Activated CD4-positive, alpha-beta T cell treated with anti-CD3 and anti-CD28 coated beads, Interleukin-2, Interleukin-4, amounts not matched to agents 100 ng/mL and 50 ng/mL, durations not matched to agents 16 hours and 8 hours (primary cell): ENCODE data around the gene WNT5B.
"Not testable (repeated sequence)": the region's sequence is repeated elsewhere in the genome, so short reads cannot be mapped to it uniquely, and the experiment has no call there.

Experiments
- DNase-seq: peaks from one replicate; pipeline ENCODE4 v3.0.0-alpha.2; 2020; ENCODE audit warnings: low spot score

The WNT5B gene

GRCh38 chr12:1598757-1599156, 30.3 kb upstream of the WNT5B start:
- no peak for DNase-seq

- not testable (repeated sequence) for DNase-seq
Observed at GRCh38 chr12:1602706-1603105, 26.3 kb upstream of the WNT5B start.

- no peak for DNase-seq
Observed at GRCh38 chr12:1603269-1603993, 25.6 kb upstream of the WNT5B start.

GRCh38 chr12:1604464-1604863, 24.6 kb upstream of the WNT5B start:
- no peak for DNase-seq

GRCh38 chr12:1605129-1606020, 23.7 kb upstream of the WNT5B start:
- DNase-seq, result peak; percentile 69

GRCh38 chr12:1606021-1606622, 22.9 kb upstream of the WNT5B start:
- peak; percentile 56 for DNase-seq

GRCh38 chr12:1607940-1608712, 20.9 kb upstream of the WNT5B start:
- DNase-seq, result no peak

GRCh38 chr12:1608713-1609119, 20.3 kb upstream of the WNT5B start:
- DNase-seq, result no peak

- DNase-seq, result no peak
Observed at GRCh38 chr12:1610072-1610643, 18.9 kb upstream of the WNT5B start.

GRCh38 chr12:1611803-1612572, 17.0 kb upstream of the WNT5B start:
- no peak for DNase-seq

- DNase-seq, result no peak
Observed at GRCh38 chr12:1613860-1614259, 15.2 kb upstream of the WNT5B start.

GRCh38 chr12:1614360-1614759, 14.7 kb upstream of the WNT5B start:
- DNase-seq, result no peak

- no peak for DNase-seq
Observed at GRCh38 chr12:1616233-1617066, 12.6 kb upstream of the WNT5B start.

GRCh38 chr12:1618489-1618888, 10.5 kb upstream of the WNT5B start:
- no peak for DNase-seq

- no peak for DNase-seq
Observed at GRCh38 chr12:1619159-1619558, 9.9 kb upstream of the WNT5B start.

- peak; percentile 64 for DNase-seq
Observed at GRCh38 chr12:1619587-1619986, 9.4 kb upstream of the WNT5B start.

GRCh38 chr12:1620092-1620491, 8.9 kb upstream of the WNT5B start:
- peak; percentile 40 for DNase-seq

- DNase-seq, result no peak
Observed at GRCh38 chr12:1622406-1622805, 6.6 kb upstream of the WNT5B start.

GRCh38 chr12:1629338-1630132, 504 bp downstream of the WNT5B start:
- no peak for DNase-seq
